Ramos (cell line): ENCODE results near the gene PRICKLE2.

ENCODE experiments used
- in situ Hi-C: fragments of 300-500 bp; cut with MboI; formaldehyde crosslinking; loops from one replicate; pipeline ENCODE4 v1.14.3; 2022; ENCODE audit warnings: low sequenced_read_pairs; ENCODE audit not compliant: unreplicated experiment

The PRICKLE2 gene

DNA sequence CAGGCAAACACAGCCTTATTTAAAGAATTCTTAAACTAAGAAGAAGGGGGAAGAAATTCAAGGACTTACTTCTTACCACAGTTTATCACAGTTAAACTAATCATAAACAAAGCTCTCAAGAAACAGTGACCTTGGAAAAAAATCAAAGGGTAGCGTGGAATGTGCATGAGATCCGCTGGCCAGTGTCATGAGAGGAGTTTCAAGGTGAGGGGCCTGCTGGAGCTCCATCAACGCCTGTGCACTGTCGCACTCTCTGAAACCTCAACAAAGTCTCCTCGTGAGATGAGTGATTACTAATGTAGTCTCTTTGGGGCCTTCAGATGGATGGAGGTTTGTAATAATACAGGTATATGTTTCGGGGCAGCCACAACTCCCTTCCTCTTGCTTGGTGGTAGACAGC, 28.4 kb upstream of the PRICKLE2 start:
- in situ Hi-C loops = no loop called here

DNA sequence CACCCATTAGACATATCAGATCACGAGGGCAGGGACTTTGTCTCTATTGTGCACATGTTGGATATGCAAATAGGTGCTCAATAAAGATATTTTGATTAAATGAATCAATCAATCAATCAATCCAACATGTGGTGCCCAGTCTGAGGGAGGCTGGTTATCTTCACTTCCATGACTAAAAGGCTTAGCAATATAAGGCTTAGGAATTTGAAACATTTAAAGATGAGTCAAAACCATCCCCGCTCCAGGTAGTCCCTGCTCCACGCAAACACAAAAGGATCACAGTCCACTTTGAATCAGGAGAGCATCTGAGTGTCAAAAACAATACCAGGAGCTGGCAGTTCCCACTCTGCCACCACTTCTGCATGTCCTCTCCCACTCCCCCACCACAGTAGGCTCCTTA, 25.8 kb upstream of the PRICKLE2 start:
- in situ Hi-C loops = no loop called here

GRCh38 chr3:64247991-64248646, 22.9 kb upstream of the PRICKLE2 start:
- in situ Hi-C loops = no loop called here

DNA sequence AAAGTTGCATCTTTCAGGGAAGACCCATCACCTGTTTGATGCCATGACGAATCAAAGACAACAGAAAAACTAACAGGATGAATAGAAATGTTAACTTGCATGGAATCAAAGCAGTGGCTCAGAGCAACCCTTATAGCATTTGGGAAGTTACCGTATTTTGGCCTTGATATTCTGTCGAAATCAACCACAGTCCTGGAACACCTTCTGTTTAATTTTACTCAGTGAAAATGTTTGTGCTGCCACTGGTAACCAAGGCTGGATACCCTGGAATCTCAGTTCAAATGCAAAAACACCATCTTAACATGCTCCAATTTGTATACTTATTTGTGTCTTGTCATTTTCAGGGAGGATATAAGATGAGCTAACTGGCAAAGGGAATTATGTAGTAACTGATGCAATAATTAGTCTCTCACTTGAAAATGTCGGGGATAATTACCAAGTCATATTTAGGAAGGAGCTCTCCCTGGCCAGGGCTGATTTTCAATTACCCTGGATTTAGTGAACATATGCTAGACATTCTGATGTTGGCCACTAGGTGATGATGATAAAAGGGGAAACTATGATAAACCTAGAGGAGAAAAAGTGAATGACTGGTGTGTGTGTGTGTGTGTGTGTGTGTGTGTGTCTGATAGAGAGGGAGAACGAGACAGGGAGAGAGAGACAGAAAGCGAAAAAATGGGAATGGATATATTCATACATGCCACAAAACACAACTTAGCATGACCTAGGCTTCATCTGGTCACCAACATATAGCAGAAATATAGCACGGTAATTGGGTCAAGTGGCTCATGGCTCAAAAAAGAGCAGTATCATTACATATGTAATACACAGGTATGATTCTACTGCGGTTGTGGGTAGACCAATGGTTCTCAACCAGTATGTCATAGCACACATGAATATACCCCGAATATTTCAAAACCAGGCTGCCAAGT, 19.0 kb upstream of the PRICKLE2 start:
- in situ Hi-C loops = no loop called here

DNA sequence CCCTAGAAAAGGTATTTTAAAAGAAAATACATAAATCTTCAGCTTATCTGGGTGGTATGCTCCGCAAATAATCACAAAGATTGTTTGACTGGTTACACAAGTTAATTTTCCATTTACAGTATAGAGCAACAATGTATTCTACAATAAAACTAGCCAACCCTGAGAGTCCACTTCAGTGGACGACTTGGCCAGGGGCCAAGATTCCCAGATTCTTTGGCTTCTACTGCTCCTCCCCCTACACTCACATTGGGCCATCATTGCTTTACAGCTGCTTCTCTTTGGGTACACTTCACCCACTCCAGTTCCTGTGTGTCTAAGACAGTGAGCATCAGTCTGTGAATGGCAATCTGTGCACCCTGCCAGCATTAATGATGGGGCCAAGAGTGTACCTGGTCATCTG, 17.2 kb upstream of the PRICKLE2 start:
- in situ Hi-C loops = no loop called here

DNA sequence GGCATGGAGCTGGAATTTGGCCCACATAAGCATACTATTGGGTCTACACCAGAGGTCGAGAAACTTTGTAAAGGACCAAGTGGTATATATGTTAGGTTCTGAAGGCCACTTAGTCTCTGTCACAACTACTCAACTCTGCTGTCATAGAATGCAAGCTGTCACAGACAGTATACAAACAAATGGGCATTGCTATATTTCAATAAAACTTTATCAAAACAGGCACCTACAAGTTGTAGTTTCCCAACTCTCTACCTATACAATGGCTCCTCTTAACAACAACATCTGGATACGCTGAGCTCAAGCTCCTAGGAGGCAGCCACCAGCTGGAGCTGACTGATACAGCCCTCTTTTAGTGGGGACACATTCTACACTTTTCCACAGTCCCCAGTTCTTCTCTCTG, 15.7 kb upstream of the PRICKLE2 start:
- in situ Hi-C loops = no loop called here

DNA sequence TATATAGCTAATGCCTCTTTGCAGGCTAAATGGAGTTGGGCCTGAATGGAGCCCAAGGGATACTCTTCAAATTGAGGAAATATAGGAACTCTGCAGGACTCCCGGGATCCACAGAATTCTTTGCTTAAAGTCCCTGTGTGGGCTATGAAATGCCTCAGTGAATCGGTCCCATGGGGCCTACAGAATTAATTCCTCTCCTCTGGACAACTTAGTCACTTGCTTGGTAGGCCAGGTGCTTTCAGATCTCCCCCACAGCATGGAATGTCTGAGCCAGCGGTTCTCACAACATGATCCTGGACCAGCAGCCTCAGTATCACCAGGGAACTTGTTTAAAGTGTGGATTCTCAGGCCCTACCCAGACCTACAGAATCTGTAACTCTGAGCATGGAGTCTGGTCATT, 15.1 kb upstream of the PRICKLE2 start:
- in situ Hi-C loops = no loop called here

- in situ Hi-C loops = no loop called here
Observed at GRCh38 chr3:64239841-64240240, 14.6 kb upstream of the PRICKLE2 start.

DNA sequence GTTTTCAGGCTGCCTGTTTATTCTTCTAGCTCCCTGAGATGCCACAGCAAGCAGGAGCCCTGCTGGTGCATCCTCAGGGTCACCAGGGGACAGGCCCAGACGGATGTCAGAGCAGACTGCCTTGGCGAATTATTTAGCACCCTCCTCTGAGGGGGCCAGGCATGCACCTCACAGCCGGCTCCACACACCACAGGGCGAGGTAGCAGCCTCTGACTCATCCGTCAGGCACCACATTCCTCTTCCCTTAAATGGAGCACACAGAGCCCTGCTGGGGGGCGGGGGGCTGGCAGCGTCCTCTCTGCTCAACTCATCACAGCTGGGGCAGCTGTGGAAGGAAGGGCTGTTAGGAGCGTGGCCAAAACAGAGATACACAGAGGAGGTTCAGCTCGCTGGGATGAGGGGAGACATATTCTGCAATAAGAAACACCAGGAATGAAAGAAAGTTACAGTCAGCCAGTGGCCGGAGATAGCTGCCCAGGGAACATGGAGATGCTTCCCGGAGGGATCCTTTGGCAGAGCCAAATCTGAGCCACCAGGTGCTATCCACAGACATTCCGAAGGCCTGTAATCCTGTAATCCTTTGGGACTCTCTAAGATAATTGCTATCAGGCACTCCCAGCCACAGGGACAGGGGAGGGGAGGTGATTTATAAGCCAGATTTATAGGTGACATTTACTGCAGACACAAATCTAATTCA, 13.9 kb upstream of the PRICKLE2 start:
- in situ Hi-C loops = no loop called here

DNA sequence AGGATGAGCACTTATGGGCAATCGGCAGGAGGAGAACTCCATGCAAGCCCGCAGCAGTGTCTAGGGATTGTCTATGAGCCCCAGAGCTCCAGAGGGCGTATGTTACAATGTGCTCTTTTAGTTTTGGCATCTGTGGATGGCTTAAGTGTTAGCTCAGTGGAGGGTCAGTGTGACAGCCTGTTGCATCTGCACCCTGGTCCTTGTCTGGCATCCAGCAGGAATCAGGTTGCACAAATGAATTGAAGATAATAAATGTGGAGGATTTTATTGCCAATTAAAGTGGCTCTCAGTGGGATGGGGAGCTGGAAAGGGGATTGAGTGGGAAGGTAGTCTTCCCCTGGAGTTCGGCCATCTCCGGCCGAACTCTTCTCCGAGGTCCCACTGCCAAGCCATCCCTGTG, 11.8 kb upstream of the PRICKLE2 start:
- in situ Hi-C loops = no loop called here

GRCh38 chr3:64235605-64236004, 10.3 kb upstream of the PRICKLE2 start:
- in situ Hi-C loops = no loop called here

- in situ Hi-C loops = no loop called here
Observed at GRCh38 chr3:64234571-64234970, 9.3 kb upstream of the PRICKLE2 start.

GRCh38 chr3:64232821-64233220, 7.6 kb upstream of the PRICKLE2 start:
- in situ Hi-C loops = no loop called here

DNA sequence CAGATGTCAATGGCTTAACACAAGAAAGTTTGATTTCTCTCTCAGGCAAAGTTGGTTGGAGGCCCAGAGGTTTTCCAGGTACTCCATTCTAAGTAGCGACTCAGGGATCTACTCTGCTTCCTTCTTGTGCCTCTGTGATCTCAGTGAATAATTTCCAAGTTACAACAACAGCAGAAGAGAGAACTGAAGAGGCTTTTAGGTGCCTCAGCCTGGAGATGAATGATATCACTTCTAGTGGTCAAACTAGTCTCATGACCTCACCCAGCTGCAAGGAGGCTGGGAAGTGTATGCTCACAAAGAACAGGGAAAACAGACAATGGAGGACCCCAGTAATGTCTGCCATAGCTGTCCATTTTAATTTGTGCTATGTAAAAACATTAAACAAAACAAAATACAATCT, 4.6 kb upstream of the PRICKLE2 start:
- in situ Hi-C loops = no loop called here

GRCh38 chr3:64228110-64228509, 2.8 kb upstream of the PRICKLE2 start:
- in situ Hi-C loops = no loop called here

DNA sequence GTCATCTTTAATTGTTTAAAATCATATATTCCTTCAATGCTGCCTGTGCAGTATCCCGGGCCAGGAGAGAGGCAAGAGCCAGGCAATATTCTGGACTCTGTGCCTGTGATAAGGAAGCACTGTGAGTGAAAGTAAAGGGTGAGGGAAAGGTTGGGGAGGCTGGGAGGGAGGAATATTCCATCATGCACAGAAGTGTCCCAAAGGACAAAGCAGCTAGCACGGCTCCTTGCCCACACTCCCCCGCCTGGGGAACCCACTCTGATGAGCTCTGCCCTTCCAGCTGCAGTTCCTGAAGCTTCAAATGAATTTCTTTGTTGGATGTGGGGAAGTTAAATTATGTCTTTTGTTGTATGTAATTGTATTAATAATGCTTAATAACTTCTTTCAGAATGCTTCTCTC, 1.5 kb upstream of the PRICKLE2 start:
- in situ Hi-C loops = no loop called here

- in situ Hi-C loops = no loop called here
Observed at GRCh38 chr3:64225695-64226499, 631 bp upstream of the PRICKLE2 start.

DNA sequence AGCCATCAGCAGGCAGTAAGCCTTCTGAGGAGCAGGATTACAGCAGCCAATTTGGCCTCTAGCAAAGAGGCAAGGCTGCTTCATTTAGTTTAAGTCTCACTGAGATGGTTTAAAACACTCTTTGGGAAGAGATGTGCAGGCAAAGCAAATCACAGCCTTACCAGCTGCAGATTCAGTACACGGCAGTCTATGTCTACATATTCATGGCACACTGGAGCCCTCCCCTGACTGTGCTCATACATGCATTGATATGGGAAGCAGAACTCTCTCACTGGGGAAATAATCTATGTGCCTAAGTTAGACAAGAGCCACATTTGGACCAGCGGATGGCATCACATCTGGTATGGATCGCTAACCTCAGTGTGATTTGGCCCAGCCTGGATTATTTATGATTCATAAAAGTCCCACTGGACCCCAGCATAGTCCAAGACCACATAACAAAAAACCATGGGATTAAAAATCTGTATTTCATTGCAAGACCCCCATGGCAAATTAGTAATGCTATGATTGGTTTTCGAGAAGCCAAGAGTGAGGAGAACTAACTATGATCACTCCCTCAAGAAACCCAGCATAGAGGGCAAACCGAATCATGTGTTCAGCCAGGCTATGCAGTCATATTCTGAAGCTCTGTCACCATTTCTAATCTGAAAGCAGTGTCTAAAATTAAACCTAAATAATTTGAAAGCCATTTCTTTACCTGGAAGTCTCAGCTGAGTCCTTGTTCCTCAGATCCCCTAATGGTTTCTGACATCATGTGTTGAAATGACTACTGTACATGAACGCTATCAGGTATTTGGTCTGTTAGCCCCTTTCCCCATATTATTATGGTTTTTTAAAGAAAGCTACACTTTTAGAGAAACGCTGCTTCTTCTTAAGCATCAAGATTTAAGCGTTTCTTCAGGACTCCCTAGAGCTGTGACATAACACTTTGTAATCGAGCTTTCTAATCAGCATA, 1.2 kb downstream of the PRICKLE2 start:
- in situ Hi-C loops = no loop called here

DNA sequence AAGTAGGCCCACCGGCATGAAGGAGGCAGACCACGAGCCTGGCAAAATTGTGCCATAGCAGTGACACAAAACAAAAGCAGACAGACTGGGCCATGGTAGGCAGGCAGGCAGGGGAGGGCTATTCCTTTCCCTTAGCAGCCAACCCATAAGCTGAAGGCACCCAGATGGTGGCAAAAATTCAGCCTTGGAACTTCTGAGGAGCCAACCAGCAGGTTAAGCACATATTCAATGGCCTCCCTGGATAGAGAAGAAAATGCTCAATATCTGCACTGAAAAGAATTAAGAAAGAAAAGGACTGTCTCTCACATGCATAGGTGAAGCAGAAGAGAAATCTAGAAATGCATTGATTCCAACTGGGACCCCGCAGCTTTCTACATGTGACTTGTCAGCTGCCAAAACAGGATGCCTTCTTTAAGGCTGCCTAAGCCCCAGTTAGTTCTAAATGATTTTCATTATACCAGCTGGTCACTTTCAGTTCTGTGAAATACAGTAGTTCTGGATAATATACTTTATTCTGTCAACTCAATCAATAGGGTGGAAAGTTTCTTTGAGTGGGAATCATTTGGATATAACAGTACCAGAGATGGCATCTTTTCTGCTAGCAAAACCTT, 2.7 kb downstream of the PRICKLE2 start:
- in situ Hi-C loops = no loop called here
